Adrenal gland (tissue), 12 donors: ENCODE data around the gene CXCR6. TPM values are rescaled to one million over a fixed set of nuclear protein-coding genes. Genes with fewer than 3 reads are reported as not detected.
A peak's percentile ranks its signal among the peaks of the same experiment; 100 is the strongest.

ENCODE experiments used
- DNase-seq, 7 donors: peaks; one replicate each; pipeline ENCODE4 v3.0.0-alpha.2; 2019 to 2020
- H3K27ac ChIP-seq, 5 donors: fragments of 200-600 bp; sonication (generic) in 4 of 5; 1 replicate in 3 of 5; 2 replicates in 2 of 5; pipeline versions ENCODE4 v1.5.1 to v1.8.0; 2016 to 2020; ENCODE audit warnings: mild to moderate bottlenecking in 1 of 5
- H3K27me3 ChIP-seq: fragments of 200-600 bp; 2 replicates; pipeline ENCODE4 v1.8.0; 2021
- H3K36me3 ChIP-seq, 2 donors: fragments of 200-600 bp; replicated peaks in 1 of 2; 1 replicate in 1 of 2; 2 replicates in 1 of 2; pipeline versions ENCODE4 v1.5.1 to v1.8.0; 2018 to 2022
- H3K4me1 ChIP-seq, 2 donors: fragments of 200-600 bp; replicated peaks in 1 of 2; 1 replicate in 1 of 2; 2 replicates in 1 of 2; pipeline versions ENCODE4 v1.5.1 to v1.8.0; 2018 to 2021
- H3K4me3 ChIP-seq, 4 donors: fragments of 200-600 bp; sonication (generic) in 3 of 4; one replicate each; pipeline ENCODE4 v1.5.1; 2016 to 2018
- H3K9me3 ChIP-seq, 3 donors: fragments of 200-600 bp; sonication (generic) in 1 of 3; replicated peaks in 1 of 3; 1 replicate in 2 of 3; 2 replicates in 1 of 3; pipeline versions ENCODE4 v1.5.1 to v1.8.0; 2016 to 2021
- POLR2A ChIP-seq, 2 donors: fragments of 450-650 bp; IDR thresholded peaks; one replicate each; pipeline ENCODE4 v1.6.1; 2017; ENCODE audit warnings: antibody characterized with exemption in 2 of 2, mild to moderate bottlenecking in 2 of 2, moderate library complexity in 1 of 2
- WGBS, 4 donors: extraction: QIAGEN DNeasy Blood & Tissue Kit in 2 of 4; methylation state at CpG; one replicate each; pipeline versions ENCODE4 v1.1.5 to v1.1.7; 2013 to 2017; 5-methylcytosine and 5-hydroxymethylcytosine counted together
- intact Hi-C, 2 donors: fragments of 100-400 bp; cut with DNase I; formaldehyde crosslinking; loops; one replicate each; pipeline versions ENCODE4 v1.14.1 to v1.15.0; 2022 to 2023
- polyA plus RNA-seq, 3 donors: library from polyadenylated mRNA; stranded (reverse); fragments of 200-250 nt in 2 of 3; fragments of 350-450 nt in 1 of 3; fragmentation: Illumina TruSeq in 1 of 3; extraction: RNeasy Lipid Tissue Mini Kit (QIAGEN cat#74804) in 1 of 3; gene quantifications; one replicate each; pipeline ENCODE4 v1.2.3, GENCODE V29; 2013 to 2014
- total RNA-seq, 9 donors: library from RNA; depleted of rRNA in 4 of 9; stranded (reverse); fragments of >200 nt in 4 of 9; fragments of 120-200 nt in 1 of 9; fragmentation: NEBNext Ultra II Directional in 1 of 9; extraction: Animal tissue kit (Norgen Biotek cat#: 25700) in 1 of 9; gene quantifications; one replicate each; pipeline versions ENCODE4 v1.1.0 to v1.2.4, GENCODE V29; 2013 to 2023
- TF ChIP-seq, protein P1 (sequence below), 6 experiments: fragments of 450-650 bp in 4 of 6; fragments of 200-600 bp in 2 of 6; sonication (generic) in 1 of 6; IDR thresholded peaks; 1 replicate in 5 of 6; 2 replicates in 1 of 6; pipeline versions ENCODE4 v1.5.1 to v1.8.0; 2016 to 2021; ENCODE audit warnings: antibody characterized with exemption in 6 of 6, mild to moderate bottlenecking in 2 of 6, moderate library complexity in 1 of 6
- donor health status: healthy with polysubstance abuse.
- donor health status: Bipolar disorder and iron deficiency.
- donor health status: DM: yes; HTN: yes; CAD: no.
- donor health status: DM: no; HTN: no; CAD: no.
- donor health status: DM: no; HTN: no; CAD: no.
- donor health status: DM: yes; HTN: yes; CAD: no.

CXCR6 gene
- total and polyA plus RNA-seq, 12 donors, result 0.28 to 2.9 (median 0.54) TPM; not detected in 1

GRCh38 chr3:45990181-45990580, 46.9 kb downstream of the CXCR6 start:
- no peaks in the 10 kb centered on the region for H3K27me3 ChIP-seq
- H3K27ac ChIP-seq, result peak overlapping the region in 1 of 5 donors; percentile 6
- no peaks in the 10 kb centered on the region for H3K9me3 ChIP-seq
- 62 to 96% (median 69%) methylated on average over 3 of the region's 3 CpGs for WGBS, 4 donors
- H3K4me1 ChIP-seq, result peaks cover 20 to 83% of the 10 kb centered on the region in 2 donors
- H3K36me3 ChIP-seq, result no peaks in the 10 kb centered on the region
- no peak overlapping the region for H3K4me3 ChIP-seq
- TF ChIP-seq, protein P1, sequence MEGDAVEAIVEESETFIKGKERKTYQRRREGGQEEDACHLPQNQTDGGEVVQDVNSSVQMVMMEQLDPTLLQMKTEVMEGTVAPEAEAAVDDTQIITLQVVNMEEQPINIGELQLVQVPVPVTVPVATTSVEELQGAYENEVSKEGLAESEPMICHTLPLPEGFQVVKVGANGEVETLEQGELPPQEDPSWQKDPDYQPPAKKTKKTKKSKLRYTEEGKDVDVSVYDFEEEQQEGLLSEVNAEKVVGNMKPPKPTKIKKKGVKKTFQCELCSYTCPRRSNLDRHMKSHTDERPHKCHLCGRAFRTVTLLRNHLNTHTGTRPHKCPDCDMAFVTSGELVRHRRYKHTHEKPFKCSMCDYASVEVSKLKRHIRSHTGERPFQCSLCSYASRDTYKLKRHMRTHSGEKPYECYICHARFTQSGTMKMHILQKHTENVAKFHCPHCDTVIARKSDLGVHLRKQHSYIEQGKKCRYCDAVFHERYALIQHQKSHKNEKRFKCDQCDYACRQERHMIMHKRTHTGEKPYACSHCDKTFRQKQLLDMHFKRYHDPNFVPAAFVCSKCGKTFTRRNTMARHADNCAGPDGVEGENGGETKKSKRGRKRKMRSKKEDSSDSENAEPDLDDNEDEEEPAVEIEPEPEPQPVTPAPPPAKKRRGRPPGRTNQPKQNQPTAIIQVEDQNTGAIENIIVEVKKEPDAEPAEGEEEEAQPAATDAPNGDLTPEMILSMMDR (IDR thresholded peaks at IDR 0.05), result no peak
- TF ChIP-seq POLR2A (IDR thresholded peaks at IDR 0.05), result no peak
- DNase-seq, result no peak
- intact Hi-C loops, result no loop called here

DNA sequence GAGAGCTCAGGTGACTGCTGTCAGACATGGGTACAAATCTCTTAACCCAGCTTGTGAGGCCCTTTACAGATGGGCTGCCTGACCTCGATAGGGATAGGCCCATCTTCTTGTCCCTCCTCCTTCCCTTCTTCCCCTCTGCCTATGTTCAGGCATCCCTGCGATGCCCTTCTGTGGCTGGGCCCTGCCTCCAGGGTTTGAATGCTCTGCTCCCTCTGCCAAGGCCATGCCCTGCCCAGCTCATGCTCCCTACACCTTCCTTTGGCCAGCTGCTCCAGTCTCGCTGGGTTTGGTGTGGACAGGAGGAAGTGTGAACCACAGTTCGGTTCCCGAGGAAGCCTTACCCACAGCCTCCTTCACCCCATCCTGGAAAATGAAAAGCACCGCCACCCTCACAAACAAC, 48.1 kb downstream of the CXCR6 start:
- intact Hi-C loops, result no loop called here
- no peaks in the 10 kb centered on the region for H3K27me3 ChIP-seq
- no peak for DNase-seq
- no peak overlapping the region for H3K4me3 ChIP-seq
- H3K27ac ChIP-seq, result peak overlapping the region in 1 of 5 donors; percentile 19
- no peak for TF ChIP-seq POLR2A (IDR thresholded peaks at IDR 0.05)
- TF ChIP-seq, protein P1 (IDR thresholded peaks at IDR 0.05), result no peak
- H3K36me3 ChIP-seq, result no peaks in the 10 kb centered on the region
- H3K4me1 ChIP-seq, result peaks cover 21 to 77% of the 10 kb centered on the region in 2 donors
- 76 to 90% (median 81%) methylated on average over 6 of the region's 6 CpGs for WGBS, 4 donors
- no peaks in the 10 kb centered on the region for H3K9me3 ChIP-seq

DNA sequence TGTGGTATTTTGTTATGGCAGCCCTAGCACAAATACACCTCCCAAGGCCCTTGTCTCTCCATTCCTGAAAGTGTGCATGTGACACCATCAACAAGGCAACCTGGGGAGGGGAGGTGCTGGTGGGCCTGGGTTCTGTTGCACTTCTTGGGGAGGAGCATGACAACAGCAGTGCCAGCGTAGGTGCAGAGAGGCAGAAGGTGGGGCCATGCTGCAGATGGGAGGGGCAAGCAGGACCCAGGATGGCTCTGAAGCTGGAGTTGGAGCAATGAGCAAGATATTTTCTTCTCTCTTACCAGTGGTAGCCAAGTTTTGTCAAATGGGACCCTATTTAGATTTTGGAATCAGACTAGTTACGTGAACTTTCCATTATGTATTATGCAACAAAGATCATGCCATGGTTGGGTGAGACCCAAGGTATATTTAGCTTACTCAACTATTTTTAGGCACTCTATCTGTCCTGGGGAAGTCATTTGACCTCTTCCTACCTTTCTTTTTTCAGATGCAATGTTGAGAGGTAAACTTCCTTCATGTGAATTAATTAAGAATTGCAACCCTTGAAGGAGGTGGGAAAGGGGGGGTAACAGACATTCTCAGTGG, 49.0 kb downstream of the CXCR6 start:
- DNase-seq, result no peak
- Histone ChIP-seq H3K27me3 (no peaks in the 10 kb centered on the region), H3K4me1 (peaks cover 13 to 68% of the 10 kb centered on the region in 2 donors), H3K36me3 (no peaks in the 10 kb centered on the region), H3K9me3 (no peaks in the 10 kb centered on the region), H3K4me3 (no peak overlapping the region), H3K27ac (peak overlapping the region in 2 of 5 donors; percentile 5 to 19)
- intact Hi-C loops, result no loop called here
- 51 to 78% (median 68%) methylated on average over 2 of the region's 2 CpGs for WGBS, 4 donors
- TF ChIP-seq, protein P1 (IDR thresholded peaks at IDR 0.05), result no peak
- TF ChIP-seq POLR2A (IDR thresholded peaks at IDR 0.05), result no peak

- no peak for DNase-seq
- H3K27ac ChIP-seq, result peak overlapping the region in 2 of 5 donors; percentile 5 to 25
- no peaks in the 10 kb centered on the region for H3K9me3 ChIP-seq
- no peak overlapping the region for H3K4me3 ChIP-seq
- no peaks in the 10 kb centered on the region for H3K36me3 ChIP-seq
- intact Hi-C loops, result no loop called here
- TF ChIP-seq, protein P1 (IDR thresholded peaks at IDR 0.05), result no peak
- TF ChIP-seq POLR2A (IDR thresholded peaks at IDR 0.05), result no peak
- H3K27me3 ChIP-seq, result no peaks in the 10 kb centered on the region
- 65 to 84% (median 74%) methylated on average over 2 of the region's 2 CpGs for WGBS, 4 donors
- peaks cover 7 to 62% of the 10 kb centered on the region in 2 donors for H3K4me1 ChIP-seq
Observed at GRCh38 chr3:45992821-45993221, 49.6 kb downstream of the CXCR6 start.
